Activated CD4-positive, alpha-beta T cell treated with anti-CD3 and anti-CD28 coated beads, Interleukin-2, amount 10 ng/mL, durations not matched to agents 7 days and 5 days (primary cell): ENCODE measurements around the gene C1orf210. TPM values are rescaled to one million over a fixed set of nuclear protein-coding genes. Genes with fewer than 3 reads are reported as not detected.

Experiments
- CTCF ChIA-PET: fragments of 350-600 bp; sonication (Branson Sonifier 250); formaldehyde crosslinking; loops from one replicate; lab custom pipeline; 2021; ENCODE audit warnings: antibody characterized with exemption; lab: Charles Lee
- POLR2A ChIA-PET: fragments of 350-600 bp; sonication (Branson Sonifier 250); formaldehyde crosslinking; loops from one replicate; lab custom pipeline; 2021; ENCODE audit warnings: antibody characterized with exemption; lab: Charles Lee
- DNase-seq: peaks from one replicate; pipeline ENCODE4 v3.0.0-alpha.2; 2020
- H3K27ac Mint-ChIP-seq: one replicate; pipeline ENCODE4 v1.8.0; 2021; ENCODE audit warnings: mild to moderate bottlenecking, moderate library complexity, mixed read lengths
- H3K27me3 Mint-ChIP-seq: one replicate; pipeline ENCODE4 v1.8.0; 2021; ENCODE audit warnings: mixed read lengths
- H3K36me3 Mint-ChIP-seq: one replicate; pipeline ENCODE4 v1.8.0; 2021; ENCODE audit warnings: low read depth, mixed read lengths
- H3K4me1 Mint-ChIP-seq: one replicate; pipeline ENCODE4 v1.8.0; 2021; ENCODE audit warnings: mixed read lengths
- H3K4me3 Mint-ChIP-seq: one replicate; pipeline ENCODE4 v1.8.0; 2021; ENCODE audit warnings: mild to moderate bottlenecking, moderate library complexity, mixed read lengths
- H3K9me3 Mint-ChIP-seq: one replicate; pipeline ENCODE4 v1.8.0; 2021; ENCODE audit warnings: mixed read lengths
- total RNA-seq, 2 experiments: library from RNA; stranded (reverse); gene quantifications; one replicate each; pipeline ENCODE4 v1.2.3, GENCODE V29; 2021

The C1orf210 gene
- total RNA-seq, 2 experiments from 2014 or later, result not detected

- no peak for DNase-seq
- POLR2A ChIA-PET, result no interaction called here
- CTCF ChIA-PET, result interaction anchor here (2.4 kb wide), 1 partner anchor 9 kb away, joined by 9 read pairs; no protein-coding TSS in a partner anchor
- Mint-ChIP-seq H3K27ac (no peak overlapping the region), H3K4me3 (no peak overlapping the region), H3K4me1 (no peaks in the 10 kb centered on the region), H3K9me3 (no peaks in the 10 kb centered on the region), H3K36me3 (no peaks in the 10 kb centered on the region), H3K27me3 (peaks cover 15% of the 10 kb centered on the region)
Observed at GRCh38 chr1:43284065-43284464, 1.3 kb downstream of the C1orf210 start.

GRCh38 chr1:43282220-43283195, 2.9 kb downstream of the C1orf210 start:
- H3K9me3 Mint-ChIP-seq, result no peaks in the 10 kb centered on the region
- H3K4me1 Mint-ChIP-seq, result no peaks in the 10 kb centered on the region
- ChIA-PET CTCF (interaction anchor here (0.6 to 1.5 kb wide), 2 partner anchors 26 to 765 kb away, joined by 3 read pairs; no protein-coding TSS in a partner anchor), POLR2A (no interaction called here)
- H3K4me3 Mint-ChIP-seq, result no peak overlapping the region
- peaks cover 8% of the 10 kb centered on the region for H3K27me3 Mint-ChIP-seq
- DNase-seq, result no peak
- H3K36me3 Mint-ChIP-seq, result no peaks in the 10 kb centered on the region
- no peak overlapping the region for H3K27ac Mint-ChIP-seq

DNA sequence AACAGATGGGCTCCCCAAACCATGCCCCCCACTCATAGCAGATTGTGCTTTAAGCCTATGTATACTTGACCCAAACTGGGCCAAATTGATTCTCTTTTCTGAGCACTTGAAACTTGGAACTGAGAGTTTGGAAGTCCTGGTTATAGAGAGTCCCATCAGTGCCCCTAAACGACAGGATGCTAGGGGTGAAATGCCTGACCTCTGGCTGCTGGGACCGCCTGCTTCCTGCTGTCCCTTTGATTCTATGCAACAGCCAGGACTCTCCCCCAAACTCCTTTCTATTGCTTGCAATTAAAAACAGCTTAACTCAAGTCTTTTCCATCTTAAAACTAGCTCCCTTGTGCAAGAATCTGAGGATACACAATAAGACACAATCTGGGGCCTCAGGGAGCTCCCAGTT, 4.7 kb downstream of the C1orf210 start:
- no peak for DNase-seq
- no peaks in the 10 kb centered on the region for H3K9me3 Mint-ChIP-seq
- no peaks in the 10 kb centered on the region for H3K36me3 Mint-ChIP-seq
- ChIA-PET CTCF (no interaction called here), POLR2A (no interaction called here)
- no peaks in the 10 kb centered on the region for H3K4me1 Mint-ChIP-seq
- H3K4me3 Mint-ChIP-seq, result no peak overlapping the region
- H3K27ac Mint-ChIP-seq, result no peak overlapping the region
- H3K27me3 Mint-ChIP-seq, result peaks cover 5% of the 10 kb centered on the region

- H3K27me3 Mint-ChIP-seq, result peaks cover 5% of the 10 kb centered on the region
- peaks cover 9% of the 10 kb centered on the region for H3K4me1 Mint-ChIP-seq
- POLR2A ChIA-PET, result no interaction called here
- no peaks in the 10 kb centered on the region for H3K36me3 Mint-ChIP-seq
- DNase-seq, result no peak
- CTCF ChIA-PET, result interaction anchor here (1.3 kb wide), 1 partner anchor 22 kb away, joined by 3 read pairs; no protein-coding TSS in a partner anchor
- H3K9me3 Mint-ChIP-seq, result peaks cover 4% of the 10 kb centered on the region
- no peak overlapping the region for H3K4me3 Mint-ChIP-seq
- no peak overlapping the region for H3K27ac Mint-ChIP-seq
Observed at GRCh38 chr1:43279666-43280065, 5.7 kb downstream of the C1orf210 start.

GRCh38 chr1:43279161-43279560, 6.2 kb downstream of the C1orf210 start:
- ChIA-PET CTCF (interaction anchor here (0.8 to 1.3 kb wide), 2 partner anchors 9 to 22 kb away, joined by 3 to 4 read pairs; partner anchors contain the start of gene TMEM125), POLR2A (no interaction called here)
- Mint-ChIP-seq H3K9me3 (peaks cover 8% of the 10 kb centered on the region), H3K4me3 (no peak overlapping the region), H3K4me1 (peaks cover 14% of the 10 kb centered on the region), H3K27ac (no peak overlapping the region), H3K36me3 (peaks cover 5% of the 10 kb centered on the region), H3K27me3 (peaks cover 5% of the 10 kb centered on the region)
- DNase-seq, result no peak

GRCh38 chr1:43277116-43277876, 8.1 kb downstream of the C1orf210 start:
- ChIA-PET POLR2A (no interaction called here), CTCF (no interaction called here)
- Mint-ChIP-seq H3K36me3 (peaks cover 7% of the 10 kb centered on the region), H3K4me3 (no peak overlapping the region), H3K4me1 (peaks cover 16% of the 10 kb centered on the region), H3K27me3 (peaks cover 5% of the 10 kb centered on the region), H3K9me3 (peaks cover 9% of the 10 kb centered on the region), H3K27ac (no peak overlapping the region)
- DNase-seq, result no peak

DNA sequence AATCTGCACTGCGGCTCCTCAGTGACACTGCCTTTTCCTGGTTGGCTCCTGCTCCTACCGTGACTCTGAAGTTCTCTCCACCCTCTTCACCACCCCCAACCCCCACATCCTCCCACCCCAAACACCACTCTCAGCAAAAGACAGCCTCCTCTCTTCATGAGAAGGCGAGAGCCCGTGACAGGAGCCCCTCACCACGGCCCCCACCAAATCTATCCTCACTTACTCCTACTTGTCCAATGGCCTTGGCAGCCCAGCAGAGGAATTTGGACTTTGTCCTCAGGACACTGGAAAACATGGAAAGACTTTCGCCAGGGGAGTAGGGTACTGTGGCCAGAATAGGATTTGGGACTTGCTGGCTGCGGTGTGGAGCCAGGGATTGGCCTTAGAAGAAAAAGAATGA, 8.7 kb downstream of the C1orf210 start:
- Mint-ChIP-seq H3K27ac (no peak overlapping the region), H3K4me3 (no peak overlapping the region)

DNA sequence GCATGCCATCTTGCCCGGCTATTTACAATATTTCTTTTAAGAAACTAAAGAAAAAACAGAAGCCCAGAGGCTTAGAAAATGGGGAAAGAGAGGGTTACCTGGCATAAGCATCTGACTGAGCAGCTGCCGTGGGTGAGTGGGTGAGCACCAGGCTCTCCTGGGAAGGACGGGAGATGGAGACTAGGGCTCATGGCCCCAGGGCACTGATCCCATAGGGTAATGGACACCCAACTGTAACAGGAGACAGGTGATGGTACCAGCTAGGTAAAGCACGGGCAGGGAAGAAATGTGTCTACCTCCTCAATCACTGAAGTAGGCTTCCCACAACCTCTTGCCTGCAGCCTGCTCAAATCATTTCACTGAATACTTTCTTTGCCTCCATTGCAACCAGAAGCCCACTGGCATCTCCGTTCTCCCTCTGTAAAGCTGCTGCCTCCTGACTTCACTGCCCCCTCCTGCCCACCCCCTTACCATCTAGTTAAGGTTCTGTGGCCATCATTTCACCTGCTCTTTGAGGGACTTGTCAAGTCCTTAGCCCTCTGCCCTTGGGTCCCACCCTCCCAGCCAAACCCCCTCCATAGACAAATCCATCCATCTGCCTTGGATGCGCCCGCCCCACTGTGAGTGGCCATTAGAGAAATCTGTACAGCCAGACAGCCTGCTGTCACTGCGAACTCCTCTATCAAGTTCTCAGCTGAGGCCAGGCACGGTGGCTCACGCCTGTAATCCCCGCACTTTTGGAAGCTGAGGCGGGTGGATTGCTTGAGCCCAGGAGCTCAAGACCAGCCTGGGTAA, 9.4 kb downstream of the C1orf210 start:
- H3K27ac Mint-ChIP-seq, result peak overlapping the region; percentile 99
- DNase-seq, result no peak
- H3K4me1 Mint-ChIP-seq, result peaks cover 25% of the 10 kb centered on the region
- POLR2A ChIA-PET, result no interaction called here
- peaks cover 5% of the 10 kb centered on the region for H3K27me3 Mint-ChIP-seq
- peaks cover 7% of the 10 kb centered on the region for H3K36me3 Mint-ChIP-seq
- peaks cover 9% of the 10 kb centered on the region for H3K9me3 Mint-ChIP-seq
- no peak overlapping the region for H3K4me3 Mint-ChIP-seq
- CTCF ChIA-PET, result interaction anchor here (2.7 kb wide), 1 partner anchor 9 kb away, joined by 9 read pairs; the partner anchor contains the start of gene C1orf210

More for the DNA sequence above, 8.7 kb downstream of the C1orf210 start:
- Mint-ChIP-seq H3K4me1 (peaks cover 19% of the 10 kb centered on the region), H3K9me3 (peaks cover 9% of the 10 kb centered on the region), H3K36me3 (peaks cover 7% of the 10 kb centered on the region), H3K27me3 (peaks cover 5% of the 10 kb centered on the region)
- no peak for DNase-seq
- POLR2A ChIA-PET, result no interaction called here
- CTCF ChIA-PET, result no interaction called here

DNA sequence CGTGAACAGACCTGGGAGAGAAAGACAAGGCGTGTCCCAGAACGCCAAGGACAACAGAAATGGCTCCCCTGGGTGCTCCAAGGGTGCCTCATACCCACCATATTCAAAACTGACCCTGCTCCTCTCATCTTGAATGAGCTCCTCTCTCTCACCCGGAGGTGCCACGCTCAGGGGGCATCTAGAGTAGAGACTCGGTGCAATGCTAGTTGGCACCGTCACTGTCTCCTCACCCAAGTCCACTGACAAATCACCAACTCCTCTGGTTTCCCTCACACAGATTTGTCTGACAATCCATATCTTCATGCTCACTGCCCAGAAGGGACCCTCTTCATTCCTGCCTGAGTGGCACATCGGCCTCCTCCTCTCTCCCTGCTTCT, 10.6 kb downstream of the C1orf210 start:
- Mint-ChIP-seq H3K27me3 (peaks cover 2% of the 10 kb centered on the region), H3K4me3 (no peak overlapping the region), H3K36me3 (peaks cover 7% of the 10 kb centered on the region), H3K4me1 (peaks cover 35% of the 10 kb centered on the region), H3K9me3 (peaks cover 9% of the 10 kb centered on the region), H3K27ac (peak overlapping the region; percentile 99)
- DNase-seq, result no peak
- ChIA-PET POLR2A (no interaction called here), CTCF (interaction anchor here (2.7 kb wide), 1 partner anchor 10 kb away, joined by 9 read pairs; the partner anchor contains the start of gene C1orf210)

DNA sequence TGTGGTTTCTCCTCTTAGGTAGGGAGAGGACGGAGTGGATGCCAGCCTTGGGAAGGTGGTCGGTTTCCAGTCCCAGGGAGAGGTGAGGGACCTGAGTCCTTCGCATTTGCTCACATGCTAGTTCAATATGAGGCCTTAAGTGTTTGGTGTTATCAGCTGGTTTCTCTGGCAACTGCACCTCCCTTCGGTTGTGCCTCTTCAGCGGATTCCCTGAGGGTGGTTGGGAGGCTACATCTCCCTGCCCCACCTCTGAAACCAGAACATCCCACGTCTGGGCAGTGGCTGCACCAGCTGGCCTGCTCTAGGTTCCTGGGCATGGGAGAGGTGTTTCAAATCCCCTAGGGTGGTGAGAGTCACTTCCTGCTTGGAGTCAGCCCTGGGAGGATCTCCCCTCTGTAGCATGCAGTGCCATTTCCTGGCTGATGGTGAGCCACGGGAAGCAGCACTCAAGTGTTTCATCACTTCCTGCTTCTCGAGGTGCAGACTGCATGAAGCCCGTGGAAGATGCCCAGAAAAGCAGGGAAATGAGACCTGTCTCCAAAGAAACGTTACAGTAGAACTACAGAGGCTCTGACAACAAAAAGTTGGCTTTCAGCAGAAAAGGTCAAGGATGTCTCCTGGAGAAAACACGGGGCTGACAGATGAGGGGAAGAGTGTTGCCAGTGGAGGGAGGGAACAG, 11.1 kb downstream of the C1orf210 start:
- Mint-ChIP-seq H3K4me1 (peaks cover 35% of the 10 kb centered on the region), H3K4me3 (no peak overlapping the region), H3K36me3 (peaks cover 7% of the 10 kb centered on the region), H3K9me3 (peaks cover 9% of the 10 kb centered on the region), H3K27me3 (peaks cover 2% of the 10 kb centered on the region), H3K27ac (peak overlapping the region; percentile 99)
- CTCF ChIA-PET, result interaction anchor here (2.7 kb wide), 1 partner anchor 10 kb away, joined by 9 read pairs; the partner anchor contains the start of gene C1orf210
- POLR2A ChIA-PET, result no interaction called here
- DNase-seq, result peak; percentile 67

DNA sequence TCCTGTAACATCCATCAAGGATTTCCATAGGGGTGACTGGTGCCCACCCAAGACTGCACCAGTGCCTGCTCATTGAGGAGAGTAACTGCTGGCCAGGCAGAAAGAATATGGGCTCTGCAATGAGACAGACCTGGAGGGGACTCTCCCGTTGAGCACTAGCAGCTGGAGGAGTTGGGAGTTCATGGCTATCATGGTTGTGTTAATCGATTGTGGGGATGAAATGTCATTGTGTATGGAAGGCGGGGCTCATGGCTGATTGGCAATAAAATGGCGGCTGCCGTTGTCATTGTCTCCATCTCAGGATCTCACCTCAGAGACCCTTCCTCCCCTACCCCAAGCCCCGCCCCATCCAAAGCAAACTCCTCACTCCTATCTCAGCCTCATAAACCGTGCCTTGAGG, 11.7 kb downstream of the C1orf210 start:
- no peak overlapping the region for H3K4me3 Mint-ChIP-seq
- no peak for DNase-seq
- peaks cover 7% of the 10 kb centered on the region for H3K36me3 Mint-ChIP-seq
- peaks cover 9% of the 10 kb centered on the region for H3K9me3 Mint-ChIP-seq
- peaks cover 2% of the 10 kb centered on the region for H3K27me3 Mint-ChIP-seq
- ChIA-PET POLR2A (no interaction called here), CTCF (interaction anchor here (2.7 kb wide), 1 partner anchor 11 kb away, joined by 9 read pairs; the partner anchor contains the start of gene C1orf210)
- peak overlapping the region; percentile 99 for H3K27ac Mint-ChIP-seq
- peaks cover 35% of the 10 kb centered on the region for H3K4me1 Mint-ChIP-seq
